ENCODE measurements around the gene PALM. TPM values are rescaled to one million over a fixed set of nuclear protein-coding genes. Genes with fewer than 3 reads are reported as not detected.

PALM gene
- total and polyA plus RNA-seq, 9 of the 15 experiments (the other 6 are each of a cell fraction or from before 2014, with no cell fraction given) = 0.04 to 6.6 (median 1.7) TPM

- TF ChIP-seq, protein P1, sequence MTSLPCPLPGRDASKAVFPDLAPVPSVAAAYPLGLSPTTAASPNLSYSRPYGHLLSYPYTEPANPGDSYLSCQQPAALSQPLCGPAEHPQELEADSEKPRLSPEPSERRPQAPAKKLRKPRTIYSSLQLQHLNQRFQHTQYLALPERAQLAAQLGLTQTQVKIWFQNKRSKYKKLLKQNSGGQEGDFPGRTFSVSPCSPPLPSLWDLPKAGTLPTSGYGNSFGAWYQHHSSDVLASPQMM (CRISPR knock-in tag; IDR thresholded peaks at IDR 0.05) = no peak
- TF ChIP-seq SMAD4 (CRISPR knock-in tag; conservative IDR thresholded peaks at IDR 0.05) = 0 out of 2 replicates have a peak, but pooled peaks have one; percentile 57
- TF ChIP-seq ZNF444 (CRISPR knock-in tag; IDR thresholded peaks at IDR 0.05) = no peak
- TF ChIP-seq ZNF175 (CRISPR knock-in tag; IDR thresholded peaks at IDR 0.05; ENCODE audit: low read depth) = no peak
- no peak for TF ChIP-seq KAT2B (IDR thresholded peaks at IDR 0.05; ENCODE audit: low read depth, low read length)
- TF ChIP-seq ZNF347 (CRISPR knock-in tag; IDR thresholded peaks at IDR 0.05; ENCODE audit: low read depth) = no peak
- no peak for TF ChIP-seq ILF3 (IDR thresholded peaks at IDR 0.05; ENCODE audit: borderline replicate concordance)
- peak; percentile 90 for TF ChIP-seq VEZF1 (CRISPR knock-in tag; IDR thresholded peaks at IDR 0.05)
- 0 out of 2 replicates have a peak, but pooled peaks have one; percentile 18 for TF ChIP-seq POLR2AphosphoS5 (IDR thresholded peaks at IDR 0.05; ENCODE audit: control insufficient read depth, insufficient read depth, low read depth, low read length)
- TF ChIP-seq CHD1 (IDR thresholded peaks at IDR 0.05; ENCODE audit: low read length) = peak; percentile 80
- TF ChIP-seq FOSL1 (tag; conservative IDR thresholded peaks at IDR 0.05) = no peak
- TF ChIP-seq ZNF224 (CRISPR knock-in tag; IDR thresholded peaks at IDR 0.05) = no peak
- no peak for TF ChIP-seq SREBF1 (IDR thresholded peaks at IDR 0.05; ENCODE audit: borderline replicate concordance, low read depth, low read length)
- peak; percentile 17; the same call in 1 of the 2 replicates for TF ChIP-seq PKNOX1 (IDR thresholded peaks at IDR 0.05)
- TF ChIP-seq MED1 (CRISPR knock-in tag; IDR thresholded peaks at IDR 0.05; ENCODE audit: borderline replicate concordance) = 0 out of 2 replicates have a peak, but pooled peaks have one; percentile 79
- TF ChIP-seq ZBTB7A (IDR thresholded peaks at IDR 0.05; ENCODE audit: borderline replicate concordance, control insufficient read depth, low read depth, low read length) = peak; percentile 55; the same call in 1 of the 2 replicates
- TF ChIP-seq KDM5B (IDR thresholded peaks at IDR 0.05; ENCODE audit: insufficient replicate concordance, low read depth, low read length) = no peak
- TF ChIP-seq CBX2 (IDR thresholded peaks at IDR 0.05; ENCODE audit: insufficient read depth, low read length, poor library complexity, severe bottlenecking) = no peak
- TF ChIP-seq ZBTB2 (IDR thresholded peaks at IDR 0.05) = no peak
- TF ChIP-seq YY1 (IDR thresholded peaks at IDR 0.05; ENCODE audit: borderline replicate concordance in 1 of 3, control insufficient read depth in 1 of 3, extremely low read depth in 1 of 3, insufficient read depth in 3 of 3, insufficient read length in 1 of 3, insufficient replicate concordance in 2 of 3, low read depth in 1 of 3, low read length in 2 of 3) = peak; percentile 49 to 78 (median 77)
- no peak for TF ChIP-seq ARID2 (IDR thresholded peaks at IDR 0.05)
- peak; percentile 5; the same call in 1 of the 2 replicates for TF ChIP-seq NR3C1 (CRISPR knock-in tag; IDR thresholded peaks at IDR 0.05)
Observed at GRCh38 chr19:662962-663681, 45.6 kb upstream of the PALM start, which contains the start of gene RNF126 (continued).

All from K562 (cell line).